WTC11 (cell line): ENCODE results near the gene PXN. TPM values are rescaled to one million over a fixed set of nuclear protein-coding genes. Genes with fewer than 3 reads are reported as not detected.

Experiments used
- CREB1 ChIP-seq: sonication (generic); formaldehyde crosslinking; IDR thresholded peaks from 2 replicates; pipeline ENCODE4 v1.8.0; 2023; ENCODE audit warnings: mild to moderate bottlenecking, missing genetic modification reagents
- CTCF ChIP-seq: fragments of 200-600 bp; IDR thresholded peaks from 2 replicates; pipeline ENCODE4 v1.8.0; 2022; ENCODE audit warnings: antibody characterized with exemption
- E2F4 ChIP-seq: sonication (generic); formaldehyde crosslinking; IDR thresholded peaks from 2 replicates; pipeline ENCODE4 v1.8.1; 2022; ENCODE audit warnings: low read depth, mild to moderate bottlenecking, moderate library complexity, missing genetic modification reagents, borderline replicate concordance
- ELF4 ChIP-seq: sonication (generic); formaldehyde crosslinking; IDR thresholded peaks from 2 replicates; pipeline ENCODE4 v1.8.1; 2022; ENCODE audit warnings: low read depth, mild to moderate bottlenecking, moderate library complexity, missing genetic modification reagents
- ETV6 ChIP-seq: sonication (generic); formaldehyde crosslinking; IDR thresholded peaks from 2 replicates; pipeline ENCODE4 v1.8.1; 2022; ENCODE audit warnings: mild to moderate bottlenecking, missing genetic modification reagents
- FOXK1 ChIP-seq: sonication (generic); formaldehyde crosslinking; IDR thresholded peaks from 2 replicates; pipeline ENCODE4 v1.8.0; 2022; ENCODE audit warnings: mild to moderate bottlenecking, moderate library complexity, missing genetic modification reagents
- IRF2 ChIP-seq: sonication (generic); formaldehyde crosslinking; IDR thresholded peaks from 2 replicates; pipeline ENCODE4 v1.8.0; 2022; ENCODE audit warnings: low read depth, missing genetic modification reagents, borderline replicate concordance
- KAT7 ChIP-seq: sonication (generic); formaldehyde crosslinking; IDR thresholded peaks from 2 replicates; pipeline ENCODE4 v1.8.1; 2023; ENCODE audit warnings: missing genetic modification reagents, mild to moderate bottlenecking, borderline replicate concordance
- MYBL2 ChIP-seq: sonication (generic); formaldehyde crosslinking; IDR thresholded peaks from 2 replicates; pipeline ENCODE4 v1.8.1; 2023; ENCODE audit warnings: mild to moderate bottlenecking, moderate library complexity, missing genetic modification reagents
- NFATC4 ChIP-seq: fragments of 250-450 bp; sonication (Bioruptor Pico); IDR thresholded peaks from 2 replicates; pipeline ENCODE4 v1.9.0; 2021; ENCODE audit warnings: mild to moderate bottlenecking
- NFYB ChIP-seq: sonication (generic); formaldehyde crosslinking; conservative IDR thresholded peaks from 2 replicates; pipeline ENCODE4 v1.8.0; 2022; ENCODE audit warnings: low read depth, missing genetic modification reagents
- NR2C2 ChIP-seq: sonication (generic); formaldehyde crosslinking; IDR thresholded peaks from 2 replicates; pipeline ENCODE4 v1.8.0; 2022; ENCODE audit warnings: mild to moderate bottlenecking, missing genetic modification reagents
- NR3C1 ChIP-seq: sonication (generic); formaldehyde crosslinking; conservative IDR thresholded peaks from 2 replicates; pipeline ENCODE4 v1.8.1; 2023; ENCODE audit warnings: low read depth, mild to moderate bottlenecking, missing genetic modification reagents
- PRDM15 ChIP-seq: sonication (generic); formaldehyde crosslinking; IDR thresholded peaks from 2 replicates; pipeline ENCODE4 v1.8.0; 2022; ENCODE audit warnings: missing genetic modification reagents
- PREB ChIP-seq: sonication (generic); formaldehyde crosslinking; IDR thresholded peaks from 2 replicates; pipeline ENCODE4 v1.8.1; 2022; ENCODE audit warnings: mild to moderate bottlenecking, missing genetic modification reagents, moderate library complexity, borderline replicate concordance
- SOX15 ChIP-seq: fragments of 250-450 bp; sonication (Bioruptor Pico); IDR thresholded peaks from 2 replicates; pipeline ENCODE4 v1.9.0; 2021; ENCODE audit warnings: mild to moderate bottlenecking
- SP1 ChIP-seq: sonication (generic); formaldehyde crosslinking; conservative IDR thresholded peaks from 2 replicates; pipeline ENCODE4 v1.8.1; 2022; ENCODE audit warnings: missing genetic modification reagents
- TEAD1 ChIP-seq: sonication (generic); formaldehyde crosslinking; IDR thresholded peaks from 2 replicates; pipeline ENCODE4 v1.8.0; 2022; ENCODE audit warnings: mild to moderate bottlenecking, missing genetic modification reagents
- TEAD4 ChIP-seq: sonication (generic); formaldehyde crosslinking; IDR thresholded peaks from 2 replicates; pipeline ENCODE4 v1.8.0; 2022; ENCODE audit warnings: mild to moderate bottlenecking, missing genetic modification reagents
- USF1 ChIP-seq: sonication (generic); formaldehyde crosslinking; IDR thresholded peaks from 2 replicates; pipeline ENCODE4 v1.8.0; 2022; ENCODE audit warnings: mild to moderate bottlenecking, missing genetic modification reagents
- ZMAT4 ChIP-seq: fragments of 250-450 bp; sonication (Bioruptor Pico); IDR thresholded peaks from 2 replicates; pipeline ENCODE4 v1.9.0; 2021; ENCODE audit warnings: mild to moderate bottlenecking
- ZNF138 ChIP-seq: sonication (generic); formaldehyde crosslinking; conservative IDR thresholded peaks from 2 replicates; pipeline ENCODE4 v1.8.1; 2022; ENCODE audit warnings: mild to moderate bottlenecking, moderate library complexity, missing genetic modification reagents
- ZNF317 ChIP-seq: sonication (generic); formaldehyde crosslinking; IDR thresholded peaks from 2 replicates; pipeline ENCODE4 v1.8.1; 2023; ENCODE audit warnings: low read depth, mild to moderate bottlenecking, moderate library complexity, missing genetic modification reagents, borderline replicate concordance
- ZNF396 ChIP-seq: fragments of 250-450 bp; sonication (Bioruptor Pico); IDR thresholded peaks from 2 replicates; pipeline ENCODE4 v1.8.0; 2021; ENCODE audit warnings: mild to moderate bottlenecking, moderate library complexity, borderline replicate concordance
- ZNF425 ChIP-seq: fragments of 250-450 bp; sonication (Bioruptor Pico); conservative IDR thresholded peaks from 2 replicates; pipeline ENCODE4 v1.9.0; 2021; ENCODE audit warnings: mild to moderate bottlenecking
- ZNF512 ChIP-seq: sonication (generic); formaldehyde crosslinking; IDR thresholded peaks from 2 replicates; pipeline ENCODE4 v1.8.1; 2022; ENCODE audit warnings: missing genetic modification reagents, borderline replicate concordance
- total RNA-seq: library from RNA; stranded (reverse); gene quantifications from 3 replicates; pipeline ENCODE4 v1.2.3, GENCODE V29; 2021

PXN gene
- total RNA-seq, 1 experiment from 2014 or later, result 132 TPM

- TF ChIP-seq CREB1 (CRISPR knock-in tag), result 0 out of 2 replicates have a peak, but pooled peaks have one; percentile 69
- no peak for TF ChIP-seq ZMAT4 (CRISPR knock-in tag)
- TF ChIP-seq NR3C1 (CRISPR knock-in tag), result no peak
- TF ChIP-seq CTCF, result peak; percentile 73
- peak; percentile 99 for TF ChIP-seq TEAD1 (CRISPR knock-in tag)
- TF ChIP-seq PREB (CRISPR knock-in tag), result no peak
- TF ChIP-seq NFYB (CRISPR knock-in tag), result no peak
- no peak for TF ChIP-seq IRF2 (CRISPR knock-in tag)
- no peak for TF ChIP-seq TEAD4 (CRISPR knock-in tag)
- no peak for TF ChIP-seq MYBL2 (CRISPR knock-in tag)
- no peak for TF ChIP-seq ELF4 (CRISPR knock-in tag)
- no peak for TF ChIP-seq PRDM15
- TF ChIP-seq SOX15, result no peak
- no peak for TF ChIP-seq ZNF396 (CRISPR knock-in tag)
- TF ChIP-seq NR2C2, result no peak
- peak; percentile 72; the same call in 1 of the 2 replicates for TF ChIP-seq SP1 (CRISPR knock-in tag)
- no peak for TF ChIP-seq ZNF317
- TF ChIP-seq NFATC4 (CRISPR knock-in tag), result no peak
- no peak for TF ChIP-seq ZNF512 (CRISPR knock-in tag)
- no peak for TF ChIP-seq E2F4 (CRISPR knock-in tag)
- TF ChIP-seq USF1 (CRISPR knock-in tag), result no peak
- TF ChIP-seq ZNF425 (CRISPR knock-in tag), result no peak
- no peak for TF ChIP-seq FOXK1 (CRISPR knock-in tag)
- TF ChIP-seq ZNF138 (CRISPR knock-in tag), result no peak
- peak; percentile 68; the same call in 1 of the 2 replicates for TF ChIP-seq ETV6 (CRISPR knock-in tag)
- TF ChIP-seq KAT7 (CRISPR knock-in tag), result no peak
Observed at GRCh38 chr12:120228291-120229070, 37.0 kb downstream of the PXN start (continued).
